GM12878 (cell line): Measurements from ENCODE around the gene ITPRIPL2. TPM values are rescaled to one million over a fixed set of nuclear protein-coding genes. Genes with fewer than 3 reads are reported as not detected.

ENCODE experiments used
- ATAC-seq: fragments of 200-7000 bp; cut with Tn5 transposase; 3 replicates; pipeline ENCODE4 v1.9.1; 2020; ENCODE audit warnings: mild to moderate bottlenecking, moderate library complexity
- BruUV-seq: library from RNA; stranded (reverse); fragments of 400-500 nt; replicated peaks from 2 replicates; lab custom pipeline; 2021; lab: Mats Ljungman, UMichigan
- CTCF ChIA-PET: fragments of 300-600 bp; sonication (Branson Sonifier 250); formaldehyde crosslinking; extraction: SDS; loops from one replicate; lab custom pipeline; 2021; ENCODE audit warnings: inconsistent platforms; lab: Yijun Ruan, JAX
- POLR2A ChIA-PET: fragments of 350-600 bp; formaldehyde crosslinking; extraction: SDS; loops from one replicate; lab custom pipeline; 2021; ENCODE audit warnings: inconsistent platforms; lab: Charles Lee
- RAD21 ChIA-PET: fragments of 300-600 bp; sonication (Branson Sonifier 250); formaldehyde crosslinking; loops from one replicate; lab custom pipeline; 2023; ENCODE audit warnings: antibody characterized with exemption; ENCODE audit not compliant: unreplicated experiment; lab: Charles Lee
- SMC1A ChIA-PET: fragments of 300-600 bp; sonication (Branson Sonifier 250); formaldehyde crosslinking; loops from one replicate; lab custom pipeline; 2023; ENCODE audit not compliant: unreplicated experiment, uncharacterized antibody; lab: Charles Lee
- DNase-seq: peaks from one replicate; pipeline ENCODE4 v3.0.0-alpha.2; 2011; ENCODE audit warnings: low read depth, low spot score
- FAIRE-seq: peaks from 3 replicates; lab custom pipeline; 2011; peaks lifted over from hg19 to GRCh38; lab: Jason Lieb, UNC
- H2AFZ ChIP-seq: 2 replicates; pipeline ENCODE4 v1.6.0; 2011; ENCODE audit warnings: low read depth, low read length, control low read depth; ENCODE audit not compliant: control insufficient read depth
- H3K27ac ChIP-seq: 2 replicates; pipeline ENCODE4 v1.5.1; 2011; ENCODE audit warnings: control low read depth; ENCODE audit not compliant: control insufficient read depth, insufficient read depth
- H3K27me3 ChIP-seq, 2 experiments: replicated peaks in 1 of 2; 2 replicates each; pipeline versions ENCODE4 v1.6.0 to v1.6.1; 2011; ENCODE audit warnings: low read length in 1 of 2; ENCODE audit not compliant: control insufficient read depth in 2 of 2, insufficient read depth in 2 of 2
- H3K36me3 ChIP-seq, 2 experiments: 2 replicates each; pipeline ENCODE4 v1.5.1; 2011; ENCODE audit warnings: low read length in 1 of 2; ENCODE audit not compliant: control insufficient read depth in 2 of 2, insufficient read depth in 2 of 2
- H3K4me1 ChIP-seq: 2 replicates; pipeline ENCODE4 v1.6.1; 2011; ENCODE audit warnings: mild to moderate bottlenecking, low read length, moderate library complexity, mixed read lengths; ENCODE audit not compliant: control insufficient read depth, insufficient read depth
- H3K4me2 ChIP-seq: 2 replicates; pipeline ENCODE4 v1.6.0; 2011; ENCODE audit warnings: control low read depth; ENCODE audit not compliant: control insufficient read depth, insufficient read depth
- H3K4me3 ChIP-seq: fragments of 200-600 bp; sonication (generic); 2 replicates; pipeline ENCODE4 v1.5.1; 2016
- H3K79me2 ChIP-seq: 2 replicates; pipeline ENCODE4 v1.6.0; 2011; ENCODE audit warnings: low read length; ENCODE audit not compliant: control insufficient read depth, insufficient read depth
- H3K9ac ChIP-seq: 2 replicates; pipeline ENCODE4 v1.8.0; 2011; ENCODE audit warnings: low read length, control low read depth, mixed read lengths; ENCODE audit not compliant: control insufficient read depth, insufficient read depth
- H3K9me3 ChIP-seq: replicated peaks from 3 replicates; pipeline ENCODE4 v1.5.1; 2011; ENCODE audit warnings: mild to moderate bottlenecking, low read length; ENCODE audit not compliant: control insufficient read depth, insufficient read depth
- H4K20me1 ChIP-seq: 2 replicates; pipeline ENCODE4 v1.6.0; 2011; ENCODE audit not compliant: control insufficient read depth, insufficient read depth
- ATF7 ChIP-seq: fragments of 450-650 bp; IDR thresholded peaks from 2 replicates; pipeline ENCODE4 v1.6.1; 2016; ENCODE audit warnings: low read depth, mild to moderate bottlenecking
- BHLHE40 ChIP-seq, 2 experiments: fragments of 450-650 bp in 1 of 2; IDR thresholded peaks; 2 replicates each; pipeline ENCODE4 v1.6.1; 2011 to 2017; ENCODE audit warnings: low read depth in 2 of 2, borderline replicate concordance in 1 of 2, improper control_type of control experiment in 1 of 2, low read length in 1 of 2, mild to moderate bottlenecking in 1 of 2
- ETV6 ChIP-seq, 2 experiments: fragments of 450-650 bp in 1 of 2; IDR thresholded peaks in 1 of 2; conservative IDR thresholded peaks in 1 of 2; 2 replicates each; pipeline ENCODE4 v1.6.1; 2014; ENCODE audit warnings: antibody characterized with exemption in 1 of 2, borderline replicate concordance in 1 of 2, low read depth in 1 of 2, mild to moderate bottlenecking in 1 of 2, moderate library complexity in 1 of 2
- IRF4 ChIP-seq: IDR thresholded peaks from 2 replicates; pipeline ENCODE4 v1.6.1; 2011; ENCODE audit warnings: low read depth, low read length
- MYC ChIP-seq: IDR thresholded peaks from 2 replicates; pipeline ENCODE4 v1.6.1; 2011; ENCODE audit warnings: mild to moderate bottlenecking, low read length, moderate library complexity, inconsistent platforms; ENCODE audit not compliant: insufficient read depth, insufficient replicate concordance, insufficient read length, severe bottlenecking
- RELB ChIP-seq: fragments of 450-650 bp; IDR thresholded peaks from 2 replicates; pipeline ENCODE4 v1.6.1; 2017; ENCODE audit warnings: low read depth, mild to moderate bottlenecking, moderate library complexity
- RFX5 ChIP-seq: IDR thresholded peaks from 2 replicates; pipeline ENCODE4 v1.6.1; 2011; ENCODE audit warnings: low read depth, low read length, improper control_type of control experiment
- TAF1 ChIP-seq: IDR thresholded peaks from 2 replicates; pipeline ENCODE4 v1.6.1; 2011; ENCODE audit warnings: mild to moderate bottlenecking, low read depth, low read length, borderline replicate concordance
- WGBS: methylation state at CpG from one replicate; pipeline ENCODE4 v1.1.6; 2016; ENCODE audit warnings: low lambda C conversion rate; ENCODE audit not compliant: insufficient replicate concordance, insufficient coverage; ENCODE audit errors: missing lambda C conversion rate; 5-methylcytosine and 5-hydroxymethylcytosine counted together
- in situ Hi-C: fragments of 300-500 bp; cut with MboI; formaldehyde crosslinking; loops from 9 replicates; pipeline ENCODE4 v1.14.3; 2018; ENCODE audit warnings: mixed read lengths
- intact Hi-C: fragments of 100-400 bp; cut with micrococcal nuclease; formaldehyde crosslinking; loops from one replicate; pipeline ENCODE4 v1.14.2; 2022; ENCODE audit not compliant: unreplicated experiment
- polyA plus RNA-seq, 11 experiments: library from polyadenylated mRNA; depleted of rRNA in 4 of 11; unstranded in 6 of 11; stranded (reverse) in 5 of 11; fragments of >200 nt; fragmentation: Nextera tagmentation in 4 of 11; fragmentation: Illumina TruSeq in 1 of 11; extraction: Ambion mirVana in 4 of 11; extraction: Trizol in 1 of 11; gene quantifications; 1 replicate in 1 of 11; 2 replicates in 10 of 11; pipeline versions ENCODE4 v1.2.1 to v1.2.3, GENCODE V29; 2011 to 2016; ENCODE audit warnings: inconsistent platforms in 2 of 11, missing spikeins in 2 of 11, low read depth in 1 of 11
- total RNA-seq, 4 experiments: library from RNA; depleted of rRNA in 3 of 4; stranded (reverse); fragments of >200 nt in 3 of 4; fragmentation: Illumina TruSeq in 1 of 4; extraction: Trizol in 1 of 4; gene quantifications; 2 replicates each; pipeline versions ENCODE4 v1.2.1 to v1.2.3, GENCODE V29; 2013 to 2021

Gene ITPRIPL2
- total and polyA plus RNA-seq, 10 of the 15 experiments (the other 5 are each of a cell fraction or from before 2014, with no cell fraction given) = 0.48 to 14.3 (median 3.5) TPM

GRCh38 chr16:19127674-19128131, 13.9 kb downstream of the ITPRIPL2 start (continued):
- peak; percentile 74 for TF ChIP-seq RELB
- TF ChIP-seq IRF4 = peak; percentile 80
- no peak for TF ChIP-seq ATF7
- peak in 1 of 2 experiments; percentile 86; a peak in 2 of 4 replicates for TF ChIP-seq ETV6 (conservative IDR thresholded peaks at IDR 0.05 in 1 of 2, IDR thresholded peaks at IDR 0.05 in 1 of 2; ENCODE audit: borderline replicate concordance in 1 of 2, low read depth in 1 of 2)
- TF ChIP-seq TAF1 = no peak
- TF ChIP-seq MYC = no peak

- no peak for FAIRE-seq
- no TSS peak for BruUV-seq
These were observed 14.9 kb downstream of the ITPRIPL2 start for GRCh38 chr16:19128454-19129200.

More at GRCh38 chr16:19128454-19129200, 14.9 kb downstream of the ITPRIPL2 start:
- POLR2A ChIA-PET = interaction anchor here (3.1 kb wide), 1 partner anchor 11 kb away, joined by 26 read pairs; no protein-coding TSS in a partner anchor
- CTCF ChIA-PET = interaction anchor here (0.6 to 3.6 kb wide), 5 partner anchors 8 to 110 kb away, joined by 3 to 17 read pairs (median 4); no protein-coding TSS in a partner anchor
- H2AFZ ChIP-seq = no peak overlapping the region
- H4K20me1 ChIP-seq = no peaks in the 10 kb centered on the region
- in situ Hi-C loops = no loop called here
- no peaks in the 10 kb centered on the region for H3K27me3 ChIP-seq
- 59% methylated on average over 7 of the region's 7 CpGs for WGBS
- no peak for TF ChIP-seq RFX5
- 0 out of 4 replicates have a peak, but pooled peaks of 1 of the 2 experiments have one; percentile 6 for TF ChIP-seq BHLHE40 (IDR thresholded peaks at IDR 0.05; ENCODE audit: borderline replicate concordance in 1 of 2, low read depth in 2 of 2, low read length in 1 of 2)
- H3K4me2 ChIP-seq = peak overlapping the region; percentile 78
- intact Hi-C loops = loop anchor here (5.0 kb wide), 1 partner anchor 41 kb away; no protein-coding TSS in a partner anchor
- no peak overlapping the region for H3K4me3 ChIP-seq
- DNase-seq = no peak
- peaks cover 73% of the 10 kb centered on the region for H3K4me1 ChIP-seq
- no peaks in the 10 kb centered on the region for H3K36me3 ChIP-seq
- H3K9me3 ChIP-seq = peaks cover 5% of the 10 kb centered on the region; the same call in 2 of the 3 replicates
- peak overlapping the region; percentile 89; the same call in 1 of the 2 replicates for H3K27ac ChIP-seq
- no peak overlapping the region; the same call in 1 of the 2 replicates for H3K9ac ChIP-seq
- no peaks in the 10 kb centered on the region for H3K79me2 ChIP-seq
- RAD21 ChIA-PET = no interaction called here
- SMC1A ChIA-PET = interaction anchor here (1.0 to 7.3 kb wide), 4 partner anchors 11 to 34 kb away, joined by 3 to 60 read pairs (median 8); no protein-coding TSS in a partner anchor
- no peak for ATAC-seq
